ENCODE measurements around the gene FAM3B. TPM values are rescaled to one million over a fixed set of nuclear protein-coding genes. Genes with fewer than 3 reads are reported as not detected.

Gene FAM3B
- total RNA-seq, 4 donors from 2014 or later, result 0.59 to 4.6 (median 1.8) TPM

DNA sequence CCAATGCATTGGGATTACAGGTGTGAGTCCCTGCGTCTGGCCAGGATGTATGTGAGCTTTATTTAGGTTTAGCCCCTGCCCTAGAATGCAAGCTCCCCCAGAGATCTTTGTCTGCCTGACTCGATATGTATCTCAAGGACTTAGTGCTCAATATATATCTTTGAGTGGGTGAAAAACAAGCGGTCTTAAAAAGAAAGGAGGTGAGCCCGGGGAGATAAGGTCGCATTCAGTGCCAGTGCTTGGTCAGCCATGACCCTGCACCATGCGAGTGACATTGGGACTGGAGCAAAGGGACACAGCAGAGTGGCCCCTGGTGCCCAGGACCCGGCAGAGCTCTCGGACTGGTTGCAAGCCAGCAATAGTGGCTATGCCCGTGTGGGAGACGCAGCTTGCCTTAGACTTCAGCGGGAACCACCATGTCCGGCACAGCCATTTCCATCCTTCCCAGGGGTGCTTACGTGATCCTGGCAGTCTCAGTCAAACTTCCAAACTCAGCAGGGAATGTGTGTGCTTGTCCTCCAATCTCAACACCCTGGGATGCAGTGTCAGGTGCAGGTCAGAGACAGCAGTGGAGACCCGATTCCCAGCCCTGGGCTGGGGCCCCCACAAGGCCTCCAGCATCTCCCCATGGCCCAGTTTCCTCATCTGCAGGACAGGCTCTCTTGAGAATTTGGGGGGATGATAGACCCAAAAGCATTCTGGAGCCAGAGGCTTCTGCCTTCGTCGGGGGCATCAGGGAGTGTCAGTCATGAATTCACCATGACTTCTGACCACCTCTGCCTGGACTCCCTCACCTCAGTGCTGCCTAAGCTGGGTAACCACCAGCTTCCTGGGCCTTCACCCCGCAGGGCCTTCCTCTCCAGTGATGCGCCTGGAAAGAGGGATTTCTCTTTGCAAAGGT lies 47.0 kb downstream of the FAM3B start:
- TF ChIP-seq, protein P1, sequence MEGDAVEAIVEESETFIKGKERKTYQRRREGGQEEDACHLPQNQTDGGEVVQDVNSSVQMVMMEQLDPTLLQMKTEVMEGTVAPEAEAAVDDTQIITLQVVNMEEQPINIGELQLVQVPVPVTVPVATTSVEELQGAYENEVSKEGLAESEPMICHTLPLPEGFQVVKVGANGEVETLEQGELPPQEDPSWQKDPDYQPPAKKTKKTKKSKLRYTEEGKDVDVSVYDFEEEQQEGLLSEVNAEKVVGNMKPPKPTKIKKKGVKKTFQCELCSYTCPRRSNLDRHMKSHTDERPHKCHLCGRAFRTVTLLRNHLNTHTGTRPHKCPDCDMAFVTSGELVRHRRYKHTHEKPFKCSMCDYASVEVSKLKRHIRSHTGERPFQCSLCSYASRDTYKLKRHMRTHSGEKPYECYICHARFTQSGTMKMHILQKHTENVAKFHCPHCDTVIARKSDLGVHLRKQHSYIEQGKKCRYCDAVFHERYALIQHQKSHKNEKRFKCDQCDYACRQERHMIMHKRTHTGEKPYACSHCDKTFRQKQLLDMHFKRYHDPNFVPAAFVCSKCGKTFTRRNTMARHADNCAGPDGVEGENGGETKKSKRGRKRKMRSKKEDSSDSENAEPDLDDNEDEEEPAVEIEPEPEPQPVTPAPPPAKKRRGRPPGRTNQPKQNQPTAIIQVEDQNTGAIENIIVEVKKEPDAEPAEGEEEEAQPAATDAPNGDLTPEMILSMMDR (IDR thresholded peaks at IDR 0.05), result no peak
- no peak for TF ChIP-seq POLR2A (IDR thresholded peaks at IDR 0.05)
- DNase-seq (ENCODE audit: low spot score in 2 of 2), result peak in 1 of 2 donors; percentile 82
- WGBS, 2 donors, result 93 to 94% methylated on average over 18 of the region's 18 CpGs
- intact Hi-C loops (cut with DNase I; ENCODE audit: low total_unique reads), result no loop called here
- H3K4me3 ChIP-seq (ENCODE audit: low read depth, poor library complexity, severe bottlenecking), result no peak overlapping the region

DNA sequence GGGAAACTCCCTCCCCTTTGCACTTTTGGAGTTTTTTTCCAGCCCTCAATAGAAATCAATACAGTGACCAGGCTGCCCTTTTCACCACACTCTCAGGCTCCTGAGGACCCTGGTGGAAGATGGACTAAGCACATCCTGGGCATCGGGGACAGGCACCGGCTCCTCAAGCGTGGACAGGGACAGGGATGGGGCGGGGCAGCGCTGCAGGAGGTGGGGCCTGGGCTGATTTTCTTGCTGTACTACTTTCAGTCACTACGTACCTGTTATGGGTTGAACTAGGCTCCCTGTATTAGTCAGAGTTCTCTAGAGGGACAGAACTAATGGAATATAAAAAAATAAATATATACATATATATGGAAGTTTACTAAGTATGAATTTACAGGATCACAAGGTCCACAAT lies 47.7 kb downstream of the FAM3B start:
- no peak for TF ChIP-seq POLR2A (IDR thresholded peaks at IDR 0.05)
- TF ChIP-seq, protein P1 (IDR thresholded peaks at IDR 0.05), result no peak
- intact Hi-C loops (cut with DNase I; ENCODE audit: low total_unique reads), result no loop called here
- no peak overlapping the region for H3K4me3 ChIP-seq (ENCODE audit: low read depth, poor library complexity, severe bottlenecking)
- peak in 1 of 2 donors; percentile 81 for DNase-seq (ENCODE audit: low spot score in 2 of 2)
- 54 to 63% methylated on average over 6 of the region's 6 CpGs for WGBS, 2 donors

DNA sequence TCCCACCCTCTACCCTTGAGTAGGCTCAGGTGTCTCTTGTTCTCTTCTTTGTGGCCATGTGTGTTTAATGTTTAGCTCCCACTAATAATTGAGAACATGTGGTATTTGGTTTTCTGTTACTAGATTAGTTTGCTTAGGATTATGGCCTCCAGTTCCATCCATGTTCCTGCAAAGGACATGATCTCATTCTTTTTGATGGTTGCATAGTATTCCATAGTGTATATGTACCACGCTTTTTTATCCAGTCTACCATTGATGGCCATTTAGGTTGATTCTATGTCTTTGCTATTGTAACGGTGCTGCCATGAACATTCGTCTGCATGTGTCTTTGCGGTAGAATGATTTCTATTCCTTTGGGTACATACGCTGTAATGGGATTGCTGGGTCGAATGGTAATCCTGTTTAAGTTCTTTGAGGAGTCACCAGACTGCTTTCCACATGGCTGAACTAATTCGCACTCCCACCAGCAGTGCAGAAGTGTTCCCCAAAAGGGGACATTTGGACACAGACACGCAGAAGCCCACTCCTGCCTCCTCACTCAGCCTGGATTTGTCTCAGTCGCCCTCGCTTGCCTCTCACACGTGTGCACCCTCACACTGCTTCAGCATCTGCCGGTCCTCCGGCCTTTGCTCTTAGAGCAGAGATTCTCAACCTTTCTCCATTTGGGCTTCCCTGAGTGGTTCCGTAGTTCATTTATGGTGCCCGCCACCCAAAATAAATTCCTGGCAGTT lies 48.9 kb downstream of the FAM3B start:
- TF ChIP-seq, protein P1 (IDR thresholded peaks at IDR 0.05), result no peak
- TF ChIP-seq POLR2A (IDR thresholded peaks at IDR 0.05), result no peak
- no peak overlapping the region for H3K4me3 ChIP-seq (ENCODE audit: low read depth, poor library complexity, severe bottlenecking)
- intact Hi-C loops (cut with DNase I; ENCODE audit: low total_unique reads), result no loop called here
- 96 to 97% methylated on average over 15 of the region's 15 CpGs for WGBS, 2 donors
- peak in 1 of 2 donors; percentile 59 for DNase-seq (ENCODE audit: low spot score in 2 of 2)

DNA sequence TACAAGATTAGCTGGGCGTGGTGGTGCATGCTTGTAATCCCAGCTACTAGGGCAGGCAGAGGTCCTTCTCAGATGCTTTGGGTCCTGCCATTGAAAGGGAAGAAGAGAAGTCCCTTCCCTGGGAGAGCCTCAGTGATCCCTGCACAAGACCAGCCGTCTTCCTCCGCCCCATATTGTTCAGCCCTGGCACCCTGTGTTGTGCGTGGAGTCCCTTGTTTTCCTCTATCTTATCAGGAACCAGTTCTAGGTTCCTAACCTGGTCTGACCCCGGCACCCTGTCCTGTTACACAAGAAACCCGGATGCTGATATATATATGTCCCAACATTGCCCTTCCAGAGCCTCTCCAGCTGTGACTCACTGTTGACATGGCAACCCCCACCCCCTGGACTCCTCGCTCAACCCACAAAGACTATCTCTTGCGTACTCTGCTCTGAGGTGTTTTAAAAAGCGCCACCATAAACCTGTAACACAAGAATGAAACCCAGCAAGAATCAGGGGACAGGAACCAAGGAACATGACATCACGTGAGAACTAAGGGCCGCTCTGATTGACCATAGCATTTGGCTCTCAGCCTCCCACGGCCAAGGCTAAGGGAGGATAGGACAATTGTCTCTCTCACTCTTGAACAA lies 50.0 kb downstream of the FAM3B start:
- TF ChIP-seq, protein P1 (IDR thresholded peaks at IDR 0.05), result no peak
- TF ChIP-seq POLR2A (IDR thresholded peaks at IDR 0.05), result no peak
- 75 to 80% methylated on average over 12 of the region's 12 CpGs for WGBS, 2 donors
- DNase-seq (ENCODE audit: low spot score in 2 of 2), result peak in 1 of 2 donors; percentile 88
- intact Hi-C loops (cut with DNase I; ENCODE audit: low total_unique reads), result no loop called here
- H3K4me3 ChIP-seq (ENCODE audit: low read depth, poor library complexity, severe bottlenecking), result no peak overlapping the region

DNA sequence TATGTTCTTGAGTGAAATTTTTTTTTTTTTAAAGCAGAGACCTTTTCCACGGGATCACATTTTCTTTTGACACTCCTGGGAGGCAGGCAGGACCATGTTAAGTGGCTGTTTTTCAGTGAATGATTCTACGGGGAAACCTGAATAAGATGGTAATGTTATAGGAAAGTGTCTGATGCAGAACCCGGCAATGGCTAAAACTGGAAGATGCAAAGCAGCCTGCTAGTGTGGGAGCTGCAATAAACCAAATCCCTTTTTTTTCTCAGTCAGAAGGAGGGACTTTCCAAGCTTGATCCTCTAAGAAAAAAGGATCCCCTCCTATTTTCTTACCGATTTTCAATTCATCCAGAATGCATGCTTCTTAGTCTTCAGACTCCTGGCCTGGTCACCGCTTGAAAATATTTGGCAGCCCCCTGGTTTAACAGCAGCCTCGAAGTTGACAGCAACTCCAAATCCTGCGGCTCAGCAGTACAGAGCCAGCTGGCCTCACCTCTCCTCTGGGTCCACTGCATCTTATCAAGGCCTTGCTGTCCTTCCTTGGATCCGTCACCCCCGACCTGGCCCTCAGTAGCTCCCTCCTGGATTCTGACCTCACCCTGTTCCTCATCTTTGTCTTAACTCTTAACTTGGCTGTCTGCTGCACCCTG lies 50.8 kb downstream of the FAM3B start:
- TF ChIP-seq, protein P1 (IDR thresholded peaks at IDR 0.05), result no peak
- TF ChIP-seq POLR2A (IDR thresholded peaks at IDR 0.05), result no peak
- no peak overlapping the region for H3K4me3 ChIP-seq (ENCODE audit: low read depth, poor library complexity, severe bottlenecking)
- DNase-seq (ENCODE audit: low spot score in 2 of 2), result peak in 1 of 2 donors; percentile 56
- 72 to 76% methylated on average over 9 of the region's 9 CpGs for WGBS, 2 donors
- intact Hi-C loops (cut with DNase I; ENCODE audit: low total_unique reads), result no loop called here

Data from lower leg skin (tissue), 4 donors.